Thoracic aorta (tissue), 2 donors: ENCODE measurements around the gene PAGR1. TPM values are rescaled to one million over a fixed set of nuclear protein-coding genes. Genes with fewer than 3 reads are reported as not detected.

Experiments used
- ATAC-seq: fragments of 150-250 bp; one replicate; pipeline ENCODE4 v1.8.0; 2017; ENCODE audit warnings: low read depth; ENCODE audit not compliant: insufficient number of reproducible peaks, low FRiP score
- DNase-seq: peaks from one replicate; pipeline ENCODE4 v3.0.0-alpha.2; 2020; ENCODE audit warnings: low spot score
- H3K27ac ChIP-seq, 2 donors: fragments of 200-600 bp; sonication (generic); 1 replicate in 1 of 2; 2 replicates in 1 of 2; pipeline ENCODE4 v1.5.1; 2016; ENCODE audit warnings: mild to moderate bottlenecking in 2 of 2, moderate library complexity in 2 of 2
- H3K27me3 ChIP-seq: fragments of 200-600 bp; sonication (generic); replicated peaks from 2 replicates; pipeline ENCODE4 v1.6.0; 2016; ENCODE audit warnings: mild to moderate bottlenecking; ENCODE audit not compliant: insufficient read depth
- H3K36me3 ChIP-seq: fragments of 200-600 bp; sonication (generic); one replicate; pipeline ENCODE4 v1.5.1; 2016
- H3K4me1 ChIP-seq, 2 donors: fragments of 200-600 bp; sonication (generic); 1 replicate in 1 of 2; 2 replicates in 1 of 2; pipeline versions ENCODE4 v1.5.1 to v1.6.0; 2016; ENCODE audit warnings: low read depth in 2 of 2, mild to moderate bottlenecking in 1 of 2; ENCODE audit not compliant: control insufficient read depth in 1 of 2
- H3K4me3 ChIP-seq: fragments of 200-600 bp; sonication (generic); 2 replicates; pipeline ENCODE4 v1.5.1; 2016; ENCODE audit warnings: mild to moderate bottlenecking
- H3K9me3 ChIP-seq: fragments of 200-600 bp; sonication (generic); 2 replicates; pipeline ENCODE4 v1.5.1; 2016
- total RNA-seq, 2 donors: library from RNA; depleted of rRNA; stranded (reverse); fragments of >200 nt; gene quantifications; one replicate each; pipeline versions ENCODE4 v1.1.0 to v1.2.3, GENCODE V29; 2016
- TF ChIP-seq, protein P1 (sequence below): fragments of 200-600 bp; sonication (generic); IDR thresholded peaks from one replicate; pipeline ENCODE4 v1.5.1; 2019; ENCODE audit warnings: antibody characterized with exemption

PAGR1 gene
- total RNA-seq, 2 donors from 2014 or later = 40.8 to 45.2 TPM

DNA sequence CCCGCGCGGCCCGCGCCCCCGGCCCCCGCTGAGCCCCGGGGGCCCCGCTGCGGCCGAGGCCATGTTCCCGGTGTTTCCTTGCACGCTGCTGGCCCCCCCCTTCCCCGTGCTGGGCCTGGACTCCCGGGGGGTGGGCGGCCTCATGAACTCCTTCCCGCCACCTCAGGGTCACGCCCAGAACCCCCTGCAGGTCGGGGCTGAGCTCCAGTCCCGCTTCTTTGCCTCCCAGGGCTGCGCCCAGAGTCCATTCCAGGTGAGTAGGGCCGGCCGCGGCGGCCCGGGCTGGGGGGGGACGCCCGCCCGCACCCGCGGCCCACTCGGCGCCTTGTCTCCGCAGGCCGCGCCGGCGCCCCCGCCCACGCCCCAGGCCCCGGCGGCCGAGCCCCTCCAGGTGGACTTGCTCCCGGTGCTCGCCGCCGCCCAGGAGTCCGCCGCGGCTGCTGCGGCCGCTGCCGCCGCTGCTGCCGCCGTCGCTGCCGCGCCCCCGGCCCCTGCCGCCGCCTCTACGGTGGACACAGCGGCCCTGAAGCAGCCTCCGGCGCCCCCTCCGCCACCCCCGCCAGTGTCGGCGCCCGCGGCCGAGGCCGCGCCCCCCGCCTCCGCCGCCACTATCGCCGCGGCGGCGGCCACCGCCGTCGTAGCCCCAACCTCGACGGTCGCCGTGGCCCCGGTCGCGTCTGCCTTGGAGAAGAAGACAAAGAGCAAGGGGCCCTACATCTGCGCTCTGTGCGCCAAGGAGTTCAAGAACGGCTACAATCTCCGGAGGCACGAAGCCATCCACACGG is 9.1 kb upstream of the PAGR1 start:
- H3K27me3 ChIP-seq = no peaks in the 10 kb centered on the region
- DNase-seq = no peak
- H3K36me3 ChIP-seq = peaks cover 9% of the 10 kb centered on the region
- H3K9me3 ChIP-seq = no peaks in the 10 kb centered on the region
- H3K4me3 ChIP-seq = peak overlapping the region; percentile 75
- peaks cover 30 to 51% of the 10 kb centered on the region in 2 donors for H3K4me1 ChIP-seq
- H3K27ac ChIP-seq = peak overlapping the region; percentile 87 to 92
- TF ChIP-seq, protein P1, sequence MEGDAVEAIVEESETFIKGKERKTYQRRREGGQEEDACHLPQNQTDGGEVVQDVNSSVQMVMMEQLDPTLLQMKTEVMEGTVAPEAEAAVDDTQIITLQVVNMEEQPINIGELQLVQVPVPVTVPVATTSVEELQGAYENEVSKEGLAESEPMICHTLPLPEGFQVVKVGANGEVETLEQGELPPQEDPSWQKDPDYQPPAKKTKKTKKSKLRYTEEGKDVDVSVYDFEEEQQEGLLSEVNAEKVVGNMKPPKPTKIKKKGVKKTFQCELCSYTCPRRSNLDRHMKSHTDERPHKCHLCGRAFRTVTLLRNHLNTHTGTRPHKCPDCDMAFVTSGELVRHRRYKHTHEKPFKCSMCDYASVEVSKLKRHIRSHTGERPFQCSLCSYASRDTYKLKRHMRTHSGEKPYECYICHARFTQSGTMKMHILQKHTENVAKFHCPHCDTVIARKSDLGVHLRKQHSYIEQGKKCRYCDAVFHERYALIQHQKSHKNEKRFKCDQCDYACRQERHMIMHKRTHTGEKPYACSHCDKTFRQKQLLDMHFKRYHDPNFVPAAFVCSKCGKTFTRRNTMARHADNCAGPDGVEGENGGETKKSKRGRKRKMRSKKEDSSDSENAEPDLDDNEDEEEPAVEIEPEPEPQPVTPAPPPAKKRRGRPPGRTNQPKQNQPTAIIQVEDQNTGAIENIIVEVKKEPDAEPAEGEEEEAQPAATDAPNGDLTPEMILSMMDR = no peak
- no peak for ATAC-seq

DNA sequence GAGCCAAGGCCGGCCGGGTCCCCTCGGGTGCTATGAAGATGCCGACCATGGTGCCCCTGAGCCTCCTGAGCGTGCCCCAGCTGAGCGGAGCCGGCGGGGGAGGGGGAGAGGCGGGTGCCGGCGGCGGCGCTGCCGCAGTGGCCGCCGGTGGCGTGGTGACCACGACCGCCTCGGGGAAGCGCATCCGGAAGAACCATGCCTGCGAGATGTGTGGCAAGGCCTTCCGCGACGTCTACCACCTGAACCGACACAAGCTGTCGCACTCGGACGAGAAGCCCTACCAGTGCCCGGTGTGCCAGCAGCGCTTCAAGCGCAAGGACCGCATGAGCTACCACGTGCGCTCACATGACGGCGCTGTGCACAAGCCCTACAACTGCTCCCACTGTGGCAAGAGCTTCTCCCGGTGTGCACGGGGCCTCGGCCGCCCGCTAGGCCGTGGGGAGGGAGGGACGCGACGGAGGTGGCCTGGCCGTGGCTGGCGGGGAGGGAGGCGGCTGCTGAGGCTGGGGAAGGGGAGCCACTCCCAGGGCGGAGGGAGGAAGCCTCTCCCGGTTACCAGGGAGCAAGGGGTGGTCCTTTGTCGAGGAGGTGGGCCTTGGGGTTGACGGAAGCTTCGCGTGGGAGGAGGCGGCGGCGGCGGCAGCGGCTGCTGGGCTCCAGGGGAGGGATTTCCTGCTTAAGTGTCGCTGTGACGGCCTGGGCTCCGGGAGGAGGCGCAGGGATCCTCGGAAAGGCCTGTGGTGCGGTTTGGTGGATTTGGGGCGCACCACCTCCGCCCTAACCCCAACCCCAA is 8.3 kb upstream of the PAGR1 start:
- Histone ChIP-seq H3K4me1 (peaks cover 35 to 56% of the 10 kb centered on the region in 2 donors), H3K36me3 (peaks cover 9% of the 10 kb centered on the region), H3K4me3 (peak overlapping the region; percentile 75), H3K27ac (peak overlapping the region; percentile 87 to 92), H3K27me3 (no peaks in the 10 kb centered on the region), H3K9me3 (no peaks in the 10 kb centered on the region)
- DNase-seq (peak; percentile 70), ATAC-seq (no peak)
- TF ChIP-seq, protein P1 = peak; percentile 51

DNA sequence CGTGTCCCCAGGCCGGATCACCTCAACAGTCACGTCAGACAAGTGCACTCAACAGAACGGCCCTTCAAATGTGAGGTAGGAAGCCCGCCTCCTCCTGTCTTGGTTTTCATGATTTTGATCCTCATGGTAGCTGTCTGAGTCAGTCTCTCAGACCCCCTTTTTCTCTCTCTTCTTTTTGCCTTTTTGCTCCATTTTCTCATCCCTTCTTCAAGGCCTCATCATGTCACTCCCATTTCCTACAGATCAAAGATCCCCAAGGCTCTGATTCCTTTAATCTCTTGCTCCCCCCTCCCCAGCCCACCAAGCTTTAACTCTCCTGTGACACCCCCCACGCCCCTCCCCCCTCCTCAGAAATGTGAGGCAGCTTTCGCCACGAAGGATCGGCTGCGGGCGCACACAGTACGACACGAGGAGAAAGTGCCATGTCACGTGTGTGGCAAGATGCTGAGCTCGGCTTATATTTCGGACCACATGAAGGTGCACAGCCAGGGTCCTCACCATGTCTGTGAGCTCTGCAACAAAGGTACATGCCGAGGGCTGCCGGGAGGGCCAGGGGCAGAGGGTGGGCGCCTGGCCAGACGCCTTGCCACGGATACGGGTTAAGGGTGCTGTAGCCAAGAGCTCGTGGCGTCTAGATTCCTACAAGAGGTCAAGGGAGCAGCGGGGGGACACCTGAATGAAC is 7.6 kb upstream of the PAGR1 start:
- DNase-seq (no peak), ATAC-seq (no peak)
- Histone ChIP-seq H3K27ac (peak overlapping the region; percentile 87 to 92), H3K4me3 (peak overlapping the region; percentile 75), H3K27me3 (no peaks in the 10 kb centered on the region), H3K4me1 (peaks cover 42 to 64% of the 10 kb centered on the region in 2 donors), H3K36me3 (peaks cover 9% of the 10 kb centered on the region), H3K9me3 (no peaks in the 10 kb centered on the region)
- TF ChIP-seq, protein P1 = no peak

DNA sequence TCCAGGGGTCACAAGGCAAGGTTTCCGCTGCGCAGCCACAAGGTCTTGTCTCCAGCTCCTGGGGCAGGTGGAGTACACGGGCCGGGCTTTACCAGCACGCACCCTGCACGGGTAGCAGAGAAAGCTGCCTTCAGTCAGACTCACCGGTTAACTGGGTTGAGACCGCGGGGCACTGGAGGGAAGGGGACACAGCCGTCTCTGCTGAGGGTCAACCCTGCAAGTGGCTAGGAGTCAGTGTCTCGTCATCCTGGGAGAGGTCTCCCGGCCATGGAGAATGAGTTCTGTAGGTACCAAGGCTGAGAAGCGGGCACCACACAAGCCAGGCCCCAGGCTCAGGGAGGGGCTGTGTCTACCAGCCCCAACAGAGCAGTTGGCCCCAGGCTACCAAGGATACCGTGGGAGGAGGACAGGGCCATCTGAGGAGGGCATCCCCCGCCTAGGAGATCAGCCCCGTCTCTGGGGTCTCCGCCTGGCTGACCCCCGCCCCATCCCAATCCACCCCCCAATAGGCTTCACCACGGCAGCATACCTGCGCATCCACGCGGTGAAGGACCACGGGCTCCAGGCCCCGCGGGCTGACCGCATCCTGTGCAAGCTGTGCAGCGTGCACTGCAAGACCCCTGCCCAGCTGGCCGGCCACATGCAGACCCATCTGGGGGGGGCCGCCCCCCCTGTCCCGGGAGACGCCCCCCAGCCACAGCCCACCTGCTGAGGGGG is 6.8 kb upstream of the PAGR1 start:
- peak overlapping the region; percentile 75 for H3K4me3 ChIP-seq
- H3K4me1 ChIP-seq = peaks cover 42 to 67% of the 10 kb centered on the region in 2 donors
- H3K36me3 ChIP-seq = peaks cover 9% of the 10 kb centered on the region
- H3K27me3 ChIP-seq = no peaks in the 10 kb centered on the region
- no peaks in the 10 kb centered on the region for H3K9me3 ChIP-seq
- peak overlapping the region; percentile 92 to 96 for H3K27ac ChIP-seq
- TF ChIP-seq, protein P1 = no peak
- ATAC-seq (no peak), DNase-seq (no peak)
